ENCODE data around the gene MEPCE.

DNA sequence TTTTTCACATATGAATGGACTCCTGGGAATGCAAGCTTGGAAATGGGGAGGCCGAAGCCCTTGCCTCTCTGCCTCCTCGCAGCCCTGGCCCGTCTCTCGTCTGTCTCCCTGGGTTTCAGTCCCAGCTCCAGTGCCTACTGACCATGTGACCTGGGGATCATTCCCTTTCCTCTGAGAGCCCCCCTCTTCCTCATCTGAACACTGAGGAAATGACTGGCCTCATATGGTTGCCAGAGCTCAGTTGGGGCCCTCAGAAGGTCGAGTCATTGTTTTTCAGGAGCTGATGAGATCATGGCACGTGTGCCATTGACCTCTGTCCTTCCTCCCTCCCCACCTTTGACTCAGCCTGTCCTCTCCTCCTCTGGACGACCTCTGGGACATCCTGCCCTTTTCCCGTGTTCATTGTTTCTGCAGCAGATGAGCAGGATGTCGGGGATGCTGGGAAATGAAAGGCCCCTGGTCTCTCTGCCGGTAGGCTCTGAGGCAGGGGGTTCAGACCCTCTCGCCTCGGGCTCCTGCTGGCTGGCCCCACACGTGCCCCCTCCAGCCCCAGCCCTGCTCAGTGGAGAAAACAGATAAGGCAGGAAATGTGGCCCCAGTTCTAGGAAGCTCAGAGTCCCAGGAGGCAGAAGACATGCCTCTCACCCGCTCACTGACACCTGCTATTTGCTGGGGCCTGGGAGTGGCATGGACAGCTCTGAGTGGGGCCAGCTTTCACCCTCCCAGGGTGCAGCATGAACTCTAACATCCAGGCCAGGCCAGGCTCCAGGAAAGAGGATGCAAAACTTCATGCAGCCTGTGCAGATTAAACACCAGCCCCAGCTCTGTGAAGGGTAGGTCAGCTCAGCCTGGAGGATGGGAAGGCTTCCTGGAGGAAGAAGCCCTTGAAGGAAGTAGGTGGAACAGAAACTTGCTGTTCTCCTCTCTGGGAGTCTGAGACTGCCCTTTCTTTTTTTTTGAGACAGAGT is 15.0 kb downstream of the MEPCE start:
- TF ChIP-seq, protein P1, sequence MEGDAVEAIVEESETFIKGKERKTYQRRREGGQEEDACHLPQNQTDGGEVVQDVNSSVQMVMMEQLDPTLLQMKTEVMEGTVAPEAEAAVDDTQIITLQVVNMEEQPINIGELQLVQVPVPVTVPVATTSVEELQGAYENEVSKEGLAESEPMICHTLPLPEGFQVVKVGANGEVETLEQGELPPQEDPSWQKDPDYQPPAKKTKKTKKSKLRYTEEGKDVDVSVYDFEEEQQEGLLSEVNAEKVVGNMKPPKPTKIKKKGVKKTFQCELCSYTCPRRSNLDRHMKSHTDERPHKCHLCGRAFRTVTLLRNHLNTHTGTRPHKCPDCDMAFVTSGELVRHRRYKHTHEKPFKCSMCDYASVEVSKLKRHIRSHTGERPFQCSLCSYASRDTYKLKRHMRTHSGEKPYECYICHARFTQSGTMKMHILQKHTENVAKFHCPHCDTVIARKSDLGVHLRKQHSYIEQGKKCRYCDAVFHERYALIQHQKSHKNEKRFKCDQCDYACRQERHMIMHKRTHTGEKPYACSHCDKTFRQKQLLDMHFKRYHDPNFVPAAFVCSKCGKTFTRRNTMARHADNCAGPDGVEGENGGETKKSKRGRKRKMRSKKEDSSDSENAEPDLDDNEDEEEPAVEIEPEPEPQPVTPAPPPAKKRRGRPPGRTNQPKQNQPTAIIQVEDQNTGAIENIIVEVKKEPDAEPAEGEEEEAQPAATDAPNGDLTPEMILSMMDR (IDR thresholded peaks at IDR 0.05) = no peak
- no peak for TF ChIP-seq POLR2A (IDR thresholded peaks at IDR 0.05)

All from body of pancreas (tissue), 4 donors.